A549 (cell line): Measurements from ENCODE around the gene GABBR2.

Experiments used
- CEBPB ChIP-seq, 2 experiments: fragments of >200 bp in 1 of 2; sonication (Bioruptor Twin) in 1 of 2; formaldehyde crosslinking in 1 of 2; IDR thresholded peaks; 2 replicates each; pipeline ENCODE4 v1.6.1; 2012 to 2016
- CHD2 ChIP-seq: fragments of 150-350 bp; IDR thresholded peaks from 2 replicates; pipeline ENCODE4 v1.6.1; 2014; ENCODE audit warnings: low read length; ENCODE audit not compliant: partially characterized antibody
- NR3C1 ChIP-seq: fragments of >200 bp; sonication (Bioruptor Twin); formaldehyde crosslinking; IDR thresholded peaks from 3 replicates; pipeline ENCODE4 v1.6.1; 2017
- PHF8 ChIP-seq: fragments of 200-600 bp; sonication (generic); IDR thresholded peaks from 2 replicates; pipeline ENCODE4 v1.6.1; 2016; ENCODE audit warnings: low read depth, mild to moderate bottlenecking, antibody characterized with exemption, moderate library complexity, borderline replicate concordance
- POLR2A ChIP-seq: IDR thresholded peaks from 2 replicates; pipeline ENCODE4 v1.6.1; 2012; ENCODE audit warnings: mild to moderate bottlenecking, low read length
- RFX5 ChIP-seq: fragments of 450-650 bp; IDR thresholded peaks from 2 replicates; pipeline ENCODE4 v1.7.1; 2014; ENCODE audit warnings: antibody characterized with exemption, mild to moderate bottlenecking, moderate library complexity
- TF ChIP-seq, protein P1 (sequence below): fragments of >200 bp; sonication (Bioruptor Twin); formaldehyde crosslinking; IDR thresholded peaks from 3 replicates; pipeline ENCODE4 v1.5.1; 2016
- TF ChIP-seq, protein P2 (sequence below): IDR thresholded peaks from 2 replicates; pipeline ENCODE4 v1.6.1; 2012
- TF ChIP-seq, protein P3 (sequence below): IDR thresholded peaks from 2 replicates; pipeline ENCODE4 v1.6.1; 2012; ENCODE audit warnings: low read depth, borderline replicate concordance

DNA sequence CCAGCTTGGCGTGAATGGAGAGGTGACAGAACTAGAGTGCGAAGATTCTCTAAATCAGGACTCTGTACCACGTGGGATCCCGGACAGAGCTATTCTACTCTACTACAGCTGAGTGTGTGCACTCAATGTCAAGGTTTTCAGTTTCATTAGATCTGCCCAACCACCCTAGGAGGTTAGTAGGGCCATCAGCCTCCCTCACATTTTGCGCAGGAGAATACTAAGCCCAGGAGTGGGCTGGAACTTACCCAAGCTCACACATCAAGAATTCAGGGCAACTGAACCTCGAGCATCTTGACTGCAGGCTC lies 385.0 kb downstream of the GABBR2 start:
- no peak for TF ChIP-seq POLR2A
- TF ChIP-seq, protein P1, sequence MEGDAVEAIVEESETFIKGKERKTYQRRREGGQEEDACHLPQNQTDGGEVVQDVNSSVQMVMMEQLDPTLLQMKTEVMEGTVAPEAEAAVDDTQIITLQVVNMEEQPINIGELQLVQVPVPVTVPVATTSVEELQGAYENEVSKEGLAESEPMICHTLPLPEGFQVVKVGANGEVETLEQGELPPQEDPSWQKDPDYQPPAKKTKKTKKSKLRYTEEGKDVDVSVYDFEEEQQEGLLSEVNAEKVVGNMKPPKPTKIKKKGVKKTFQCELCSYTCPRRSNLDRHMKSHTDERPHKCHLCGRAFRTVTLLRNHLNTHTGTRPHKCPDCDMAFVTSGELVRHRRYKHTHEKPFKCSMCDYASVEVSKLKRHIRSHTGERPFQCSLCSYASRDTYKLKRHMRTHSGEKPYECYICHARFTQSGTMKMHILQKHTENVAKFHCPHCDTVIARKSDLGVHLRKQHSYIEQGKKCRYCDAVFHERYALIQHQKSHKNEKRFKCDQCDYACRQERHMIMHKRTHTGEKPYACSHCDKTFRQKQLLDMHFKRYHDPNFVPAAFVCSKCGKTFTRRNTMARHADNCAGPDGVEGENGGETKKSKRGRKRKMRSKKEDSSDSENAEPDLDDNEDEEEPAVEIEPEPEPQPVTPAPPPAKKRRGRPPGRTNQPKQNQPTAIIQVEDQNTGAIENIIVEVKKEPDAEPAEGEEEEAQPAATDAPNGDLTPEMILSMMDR, result no peak
- TF ChIP-seq NR3C1, result no peak
- no peak for TF ChIP-seq CEBPB (IDR thresholded peaks at IDR 0.05)
- TF ChIP-seq, protein P2, sequence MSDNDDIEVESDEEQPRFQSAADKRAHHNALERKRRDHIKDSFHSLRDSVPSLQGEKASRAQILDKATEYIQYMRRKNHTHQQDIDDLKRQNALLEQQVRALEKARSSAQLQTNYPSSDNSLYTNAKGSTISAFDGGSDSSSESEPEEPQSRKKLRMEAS, result no peak
- TF ChIP-seq, protein P3, sequence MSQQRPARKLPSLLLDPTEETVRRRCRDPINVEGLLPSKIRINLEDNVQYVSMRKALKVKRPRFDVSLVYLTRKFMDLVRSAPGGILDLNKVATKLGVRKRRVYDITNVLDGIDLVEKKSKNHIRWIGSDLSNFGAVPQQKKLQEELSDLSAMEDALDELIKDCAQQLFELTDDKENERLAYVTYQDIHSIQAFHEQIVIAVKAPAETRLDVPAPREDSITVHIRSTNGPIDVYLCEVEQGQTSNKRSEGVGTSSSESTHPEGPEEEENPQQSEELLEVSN, result no peak
- TF ChIP-seq CHD2, result no peak
- TF ChIP-seq RFX5, result no peak
- no peak for TF ChIP-seq PHF8
